GM18511 (cell line): ENCODE data around the gene PTMS.

Experiments
- ATAC-seq: cut with Tn5 transposase; IDR thresholded peaks from one replicate; pipeline ENCODE4 v1.9.1; 2021; ENCODE audit warnings: mild to moderate bottlenecking, moderate library complexity; ENCODE audit not compliant: unreplicated experiment

The PTMS gene

DNA sequence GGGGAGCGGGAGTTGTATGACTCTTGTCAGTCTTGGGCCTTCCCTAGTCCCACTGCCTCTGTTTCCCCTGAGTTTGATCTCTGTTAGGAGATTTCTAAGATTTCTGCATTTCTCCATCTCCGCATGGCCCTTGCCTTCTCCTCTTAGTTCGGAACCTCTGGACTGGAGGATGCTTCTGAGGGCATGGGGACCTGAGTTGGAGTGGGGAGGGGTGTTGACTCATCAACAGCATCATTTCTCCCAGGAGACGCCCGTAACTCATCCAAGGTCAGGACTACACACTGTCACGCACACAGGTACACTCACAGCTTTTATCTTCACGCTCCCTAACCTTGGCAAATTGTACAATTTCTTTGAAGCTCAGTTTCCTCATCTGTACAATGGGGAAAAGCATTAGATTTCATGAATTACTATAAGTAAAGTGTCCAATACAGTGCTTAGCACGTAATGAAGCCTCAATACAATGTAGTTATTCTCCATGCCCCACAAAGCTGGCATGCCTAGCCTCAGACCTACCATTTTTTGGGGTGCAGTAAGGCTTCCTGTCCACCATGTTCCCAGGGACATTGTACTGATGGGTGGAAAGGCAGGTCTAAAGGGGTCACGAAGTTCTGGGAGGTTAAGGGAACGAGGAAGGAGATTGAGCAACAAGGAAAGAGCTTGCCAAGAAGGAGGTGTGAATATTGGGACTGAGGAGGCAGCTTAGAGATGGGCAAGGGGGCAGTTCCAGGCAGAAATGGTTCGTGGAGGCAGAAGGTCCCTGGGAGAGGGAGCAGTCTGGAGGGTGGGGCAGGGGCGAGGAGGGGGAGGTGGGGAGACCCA, 5.6 kb downstream of the PTMS start:
- no peak for ATAC-seq

GRCh38 chr12:6772331-6772695, 6.2 kb downstream of the PTMS start, which contains the start of gene LAG3:
Gene LAG3 (plus strand): TSS chr12:6772520. CDS start chr12:6772853, 333 bp downstream.
- ATAC-seq: no peak

DNA sequence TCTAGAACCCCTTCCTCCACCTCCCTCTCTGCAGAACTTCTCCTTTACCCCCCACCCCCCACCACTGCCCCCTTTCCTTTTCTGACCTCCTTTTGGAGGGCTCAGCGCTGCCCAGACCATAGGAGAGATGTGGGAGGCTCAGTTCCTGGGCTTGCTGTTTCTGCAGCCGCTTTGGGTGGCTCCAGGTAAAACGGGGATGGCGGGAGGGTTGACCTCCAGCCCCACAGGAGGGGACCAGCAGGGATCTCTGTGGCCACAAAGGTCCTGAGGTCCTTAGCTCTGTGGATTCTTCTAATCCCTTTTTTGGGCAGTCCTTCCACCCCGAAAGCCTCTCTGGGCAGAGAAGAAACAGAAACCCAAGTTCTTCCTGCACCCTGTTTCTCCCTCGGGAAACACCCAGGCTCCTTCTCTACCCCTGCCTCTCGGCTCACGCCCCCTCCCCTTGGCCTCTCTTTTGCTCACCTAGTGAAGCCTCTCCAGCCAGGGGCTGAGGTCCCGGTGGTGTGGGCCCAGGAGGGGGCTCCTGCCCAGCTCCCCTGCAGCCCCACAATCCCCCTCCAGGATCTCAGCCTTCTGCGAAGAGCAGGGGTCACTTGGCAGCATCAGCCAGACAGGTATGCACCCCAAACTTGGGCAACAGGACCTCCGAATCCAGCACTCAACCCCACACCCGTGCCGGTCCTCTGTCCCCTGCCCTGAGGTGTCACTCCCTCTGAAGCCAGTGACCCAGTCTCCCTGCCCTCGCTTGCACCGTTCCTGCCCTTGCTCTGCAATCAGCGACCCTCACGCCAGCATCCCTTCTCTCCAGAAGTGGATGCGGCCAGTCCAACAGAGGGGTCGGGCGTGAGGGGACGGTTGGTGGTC, 6.8 kb downstream of the PTMS start:
- ATAC-seq: no peak

DNA sequence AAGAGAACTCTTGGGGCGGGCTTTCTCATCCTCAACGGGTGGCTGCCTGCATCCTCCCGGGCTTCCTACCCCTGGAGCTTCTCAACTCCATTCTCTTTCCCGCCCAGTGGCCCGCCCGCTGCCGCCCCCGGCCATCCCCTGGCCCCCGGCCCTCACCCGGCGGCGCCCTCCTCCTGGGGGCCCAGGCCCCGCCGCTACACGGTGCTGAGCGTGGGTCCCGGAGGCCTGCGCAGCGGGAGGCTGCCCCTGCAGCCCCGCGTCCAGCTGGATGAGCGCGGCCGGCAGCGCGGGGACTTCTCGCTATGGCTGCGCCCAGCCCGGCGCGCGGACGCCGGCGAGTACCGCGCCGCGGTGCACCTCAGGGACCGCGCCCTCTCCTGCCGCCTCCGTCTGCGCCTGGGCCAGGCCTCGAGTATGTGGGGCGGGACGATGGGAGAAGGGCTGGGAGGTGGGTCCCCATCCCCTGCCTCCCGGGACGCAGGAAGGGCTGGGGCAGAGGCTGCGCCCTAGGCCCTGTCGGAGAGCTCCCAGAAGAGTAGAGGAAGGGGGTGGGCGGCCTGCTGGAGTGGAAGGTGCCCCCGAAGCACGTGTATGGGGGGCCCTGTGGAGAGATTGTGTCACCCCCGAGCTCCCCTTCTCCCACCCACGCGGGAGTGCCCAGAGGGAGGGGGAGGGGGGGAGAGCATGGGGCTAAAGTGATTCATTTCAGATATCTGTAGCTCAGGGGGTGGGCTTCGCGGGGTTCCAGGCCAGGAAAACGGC, 7.6 kb downstream of the PTMS start:
- ATAC-seq: no peak

DNA sequence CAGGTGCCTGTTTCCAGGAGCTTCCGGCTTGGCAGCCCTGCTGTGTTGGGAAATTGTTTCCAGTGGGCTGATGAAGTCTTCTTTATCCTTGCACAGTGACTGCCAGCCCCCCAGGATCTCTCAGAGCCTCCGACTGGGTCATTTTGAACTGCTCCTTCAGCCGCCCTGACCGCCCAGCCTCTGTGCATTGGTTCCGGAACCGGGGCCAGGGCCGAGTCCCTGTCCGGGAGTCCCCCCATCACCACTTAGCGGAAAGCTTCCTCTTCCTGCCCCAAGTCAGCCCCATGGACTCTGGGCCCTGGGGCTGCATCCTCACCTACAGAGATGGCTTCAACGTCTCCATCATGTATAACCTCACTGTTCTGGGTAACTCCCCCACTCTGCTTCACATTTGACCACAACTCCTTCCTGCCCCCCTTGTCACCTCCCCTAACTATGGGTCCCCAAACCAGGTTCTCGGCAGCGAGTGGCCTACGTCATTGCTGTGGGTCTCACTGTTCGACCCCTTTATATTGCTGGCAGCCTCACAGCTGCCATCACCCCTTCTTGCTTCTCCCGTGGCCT, 8.4 kb downstream of the PTMS start:
- no peak for ATAC-seq

DNA sequence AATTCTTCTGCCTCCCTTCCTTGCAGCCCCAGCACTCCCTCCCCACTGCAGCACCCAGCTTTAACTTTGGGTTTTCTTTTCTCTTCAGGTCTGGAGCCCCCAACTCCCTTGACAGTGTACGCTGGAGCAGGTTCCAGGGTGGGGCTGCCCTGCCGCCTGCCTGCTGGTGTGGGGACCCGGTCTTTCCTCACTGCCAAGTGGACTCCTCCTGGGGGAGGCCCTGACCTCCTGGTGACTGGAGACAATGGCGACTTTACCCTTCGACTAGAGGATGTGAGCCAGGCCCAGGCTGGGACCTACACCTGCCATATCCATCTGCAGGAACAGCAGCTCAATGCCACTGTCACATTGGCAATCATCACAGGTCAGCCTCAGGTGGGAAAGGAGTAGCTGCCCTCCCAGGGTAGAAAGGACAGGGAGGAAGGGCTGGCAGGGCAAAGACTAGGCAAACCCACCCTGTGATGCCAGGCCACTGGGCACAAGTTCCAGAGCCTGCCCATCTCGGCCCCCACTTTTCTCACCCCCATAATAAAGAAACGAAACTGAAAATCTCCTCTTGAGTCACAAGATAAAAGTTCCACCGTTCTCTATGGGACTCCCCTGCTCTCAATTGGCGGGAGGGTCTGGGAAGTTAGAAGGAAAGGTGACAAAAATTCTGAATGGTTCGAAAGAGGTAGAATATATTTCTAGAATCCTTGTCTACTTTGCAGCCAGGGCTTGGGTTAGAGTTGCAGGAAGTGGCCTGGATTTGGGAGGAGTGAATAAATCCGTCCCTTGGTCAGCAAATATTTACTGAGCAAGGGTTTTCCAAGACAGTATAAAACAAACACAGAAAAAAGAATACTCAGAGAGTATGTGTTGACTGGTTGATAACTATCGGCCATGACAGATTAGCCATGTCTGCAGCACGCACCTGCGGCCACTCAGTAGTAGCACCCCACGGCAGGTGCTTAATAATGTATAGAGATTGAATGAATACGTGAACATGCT, 9.3 kb downstream of the PTMS start:
- no peak for ATAC-seq

- no peak for ATAC-seq
Measured at GRCh38 chr12:6777386-6777785, 11.2 kb downstream of the PTMS start.

DNA sequence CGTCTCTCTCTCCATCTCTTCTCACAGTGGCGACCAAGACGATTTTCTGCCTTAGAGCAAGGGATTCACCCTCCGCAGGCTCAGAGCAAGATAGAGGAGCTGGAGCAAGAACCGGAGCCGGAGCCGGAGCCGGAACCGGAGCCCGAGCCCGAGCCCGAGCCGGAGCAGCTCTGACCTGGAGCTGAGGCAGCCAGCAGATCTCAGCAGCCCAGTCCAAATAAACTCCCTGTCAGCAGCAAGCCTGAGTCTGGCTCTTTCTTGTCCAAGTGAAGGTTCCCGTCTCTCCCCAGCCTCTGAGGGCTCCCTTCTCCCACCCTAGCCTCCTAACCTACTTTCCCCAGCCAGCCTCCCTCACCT, 12.0 kb downstream of the PTMS start:
- ATAC-seq: no peak

- ATAC-seq: peak; percentile 85
Measured at GRCh38 chr12:6778574-6779550, 12.7 kb downstream of the PTMS start.

DNA sequence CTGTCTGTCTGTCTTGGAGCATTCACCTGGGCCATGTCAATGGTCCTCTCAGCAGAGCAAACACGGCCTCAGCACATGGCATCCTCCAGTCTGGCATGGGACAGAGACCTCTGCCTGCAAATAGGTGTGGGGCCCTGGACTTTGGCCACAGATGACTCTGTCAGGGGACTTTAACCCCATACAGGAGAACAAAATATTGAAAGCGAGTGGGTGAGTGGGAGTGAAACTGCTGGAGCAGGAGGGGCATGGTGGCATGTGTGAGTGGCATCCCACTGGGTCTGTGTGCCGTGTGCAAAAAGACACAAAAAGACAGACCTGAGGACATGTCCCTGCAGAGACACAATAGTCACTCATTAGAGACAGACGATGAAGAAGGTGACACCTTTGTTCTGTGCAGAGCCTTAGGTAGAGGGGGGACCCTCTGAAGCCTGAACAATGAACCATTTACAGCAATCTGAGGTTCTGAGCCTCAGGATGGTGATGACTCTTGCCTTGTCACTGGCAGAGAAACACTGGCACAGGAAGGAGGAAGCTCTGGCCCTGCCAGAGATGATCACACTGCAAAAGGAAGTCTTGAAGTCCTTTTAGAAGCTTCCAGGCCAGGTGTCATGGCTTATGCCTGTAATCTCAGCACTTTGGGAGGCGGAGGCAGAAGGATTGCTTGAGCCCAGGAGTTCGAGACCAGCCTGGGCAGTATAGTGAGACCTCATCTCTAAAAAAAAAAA, 13.7 kb downstream of the PTMS start:
- ATAC-seq: no peak

DNA sequence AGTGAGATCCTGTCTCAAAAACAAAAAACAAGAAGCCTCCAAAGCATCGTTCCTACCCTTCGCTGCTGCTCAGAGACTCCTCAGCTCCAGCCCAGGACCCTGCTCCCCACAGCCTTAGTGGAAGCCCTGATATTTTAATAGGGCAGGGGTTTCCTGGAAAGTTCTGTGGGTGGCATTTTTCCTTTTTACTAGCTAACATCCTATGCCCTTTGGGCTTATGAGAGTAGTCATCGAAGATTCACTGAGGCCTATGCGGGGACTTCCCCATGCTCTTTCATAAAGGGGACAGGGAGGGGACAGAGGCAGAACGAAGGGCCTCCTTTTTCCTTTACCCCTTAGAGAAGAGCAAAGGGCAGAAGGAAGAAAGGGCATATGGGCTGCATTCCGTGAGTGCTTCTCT, 14.4 kb downstream of the PTMS start:
- ATAC-seq: no peak

GRCh38 chr12:6782119-6782518, 16.0 kb downstream of the PTMS start:
- ATAC-seq: no peak

GRCh38 chr12:6782850-6783566, 16.8 kb downstream of the PTMS start:
- no peak for ATAC-seq

DNA sequence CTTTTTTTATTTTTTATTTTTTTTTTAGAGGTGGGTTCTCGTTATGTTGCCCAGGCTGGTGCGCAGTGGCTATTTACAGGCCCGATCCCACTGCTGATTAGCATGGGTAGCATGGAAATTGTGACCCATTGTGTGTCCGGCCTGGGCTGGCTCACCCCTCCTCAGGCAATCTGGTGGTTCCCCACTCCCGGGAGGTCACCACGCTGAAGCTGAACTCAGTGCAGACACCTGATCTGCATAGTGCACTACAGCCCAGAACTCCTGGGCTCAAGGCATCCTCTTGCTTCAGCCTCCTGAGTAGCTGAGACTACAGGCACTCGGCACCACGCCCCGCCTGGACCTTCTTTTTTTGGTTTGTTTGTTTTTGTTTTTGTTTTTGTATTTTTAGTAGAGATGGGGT, 17.7 kb downstream of the PTMS start:
- ATAC-seq: no peak

- no peak for ATAC-seq
Measured at GRCh38 chr12:6784296-6784695, 18.1 kb downstream of the PTMS start.

DNA sequence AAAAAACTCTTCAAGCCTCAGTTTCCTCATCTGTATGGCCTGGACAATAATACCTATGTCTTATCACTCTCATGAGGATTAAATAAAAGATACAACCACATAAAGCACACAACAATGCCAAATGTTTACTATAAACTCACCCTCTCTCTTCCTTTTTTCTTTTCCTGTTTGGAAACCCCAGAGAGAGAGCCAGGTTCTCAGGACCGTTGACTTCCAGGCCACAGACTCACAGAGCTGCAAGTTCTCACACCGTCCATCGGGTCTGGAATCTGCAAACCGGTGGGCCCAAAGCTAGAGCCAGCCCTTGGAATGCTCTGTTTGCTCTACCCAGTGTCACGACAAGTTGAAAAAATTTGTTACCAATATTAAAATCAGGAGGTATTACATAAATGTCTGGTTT, 18.6 kb downstream of the PTMS start:
- no peak for ATAC-seq

- no peak for ATAC-seq
Measured at GRCh38 chr12:6786416-6787094, 20.4 kb downstream of the PTMS start.
